ENCODE data around the gene CBX3.
"Not testable (repeated sequence)": the region's sequence is repeated elsewhere in the genome, so short reads cannot be mapped to it uniquely, and the experiment has no call there.

DNA sequence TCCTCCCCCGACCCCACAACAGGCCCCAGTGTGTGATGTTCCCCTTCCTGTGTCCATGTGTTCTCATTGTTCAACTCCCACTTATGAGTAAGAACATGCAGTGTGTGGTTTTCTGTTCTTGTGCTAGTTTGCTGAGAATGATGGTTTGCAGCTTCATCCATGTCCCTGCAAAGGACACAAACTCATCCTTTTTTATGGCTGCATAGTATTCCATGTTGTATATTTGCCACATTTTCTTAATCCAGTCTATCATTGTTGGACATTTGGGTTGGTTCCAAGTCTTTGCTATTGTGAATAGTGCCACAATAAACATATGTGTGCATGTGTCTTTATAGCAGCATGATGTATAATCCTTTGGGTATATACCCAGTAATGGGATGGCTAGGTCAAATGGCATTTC lies 37.7 kb upstream of the CBX3 start:
- not testable (repeated sequence) for TF ChIP-seq SPI1, POLR2AphosphoS5, POLR2A, TAF1, POU2F2 (IDR thresholded peaks at IDR 0.05; ENCODE audit: low read depth, low read length)
